GM21526 (cell line): ENCODE results near the gene AKR1A1.
"Not testable (repeated sequence)": the region's sequence is repeated elsewhere in the genome, so short reads cannot be mapped to it uniquely, and the experiment has no call there.

Source experiments
- ATAC-seq: cut with Tn5 transposase; IDR thresholded peaks from one replicate; pipeline ENCODE4 v1.9.1; 2021; ENCODE audit warnings: moderate library complexity; ENCODE audit not compliant: unreplicated experiment, low FRiP score

The AKR1A1 gene

DNA sequence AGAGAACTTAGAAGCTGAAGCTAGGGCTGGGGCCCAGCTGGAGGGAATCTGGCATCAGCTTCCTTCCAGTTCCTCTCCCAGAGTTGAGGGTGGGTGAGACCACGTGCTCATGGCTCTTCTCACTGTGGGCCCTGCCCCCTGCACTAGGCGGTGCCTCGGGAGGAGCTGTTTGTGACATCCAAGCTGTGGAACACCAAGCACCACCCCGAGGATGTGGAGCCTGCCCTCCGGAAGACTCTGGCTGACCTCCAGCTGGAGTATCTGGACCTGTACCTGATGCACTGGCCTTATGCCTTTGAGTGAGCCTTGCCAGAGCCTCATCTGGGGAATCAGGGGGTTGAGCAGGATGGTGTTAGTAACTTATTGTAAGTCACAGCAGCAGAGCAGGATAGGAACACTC is 16.1 kb downstream of the AKR1A1 start:
- no peak for ATAC-seq

DNA sequence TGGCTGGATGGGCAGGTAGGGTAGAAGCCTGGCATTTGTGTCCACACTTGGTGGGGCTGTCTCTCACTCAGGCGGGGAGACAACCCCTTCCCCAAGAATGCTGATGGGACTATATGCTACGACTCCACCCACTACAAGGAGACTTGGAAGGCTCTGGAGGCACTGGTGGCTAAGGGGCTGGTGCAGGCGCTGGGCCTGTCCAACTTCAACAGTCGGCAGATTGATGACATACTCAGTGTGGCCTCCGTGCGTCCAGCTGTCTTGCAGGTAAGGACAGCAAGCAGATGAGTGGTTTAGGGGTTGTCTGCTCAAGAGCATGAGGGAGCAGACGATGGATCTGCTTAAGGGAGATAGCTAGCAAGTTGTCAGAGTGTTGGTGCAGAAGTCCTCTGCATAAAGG is 17.3 kb downstream of the AKR1A1 start:
- ATAC-seq: no peak

DNA sequence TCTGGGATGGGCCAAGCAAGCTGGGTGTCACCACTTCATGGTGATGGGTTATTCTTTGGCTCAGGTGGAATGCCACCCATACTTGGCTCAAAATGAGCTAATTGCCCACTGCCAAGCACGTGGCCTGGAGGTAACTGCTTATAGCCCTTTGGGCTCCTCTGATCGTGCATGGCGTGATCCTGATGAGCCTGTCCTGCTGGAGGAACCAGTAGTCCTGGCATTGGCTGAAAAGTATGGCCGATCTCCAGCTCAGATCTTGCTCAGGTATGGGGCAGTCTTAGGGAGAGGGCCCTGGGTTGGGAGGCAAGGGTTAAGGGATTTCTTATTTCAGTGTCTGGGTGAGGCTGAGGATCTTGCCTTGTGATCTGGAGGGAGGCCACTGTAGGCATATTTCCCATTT is 17.8 kb downstream of the AKR1A1 start:
- ATAC-seq: no peak

DNA sequence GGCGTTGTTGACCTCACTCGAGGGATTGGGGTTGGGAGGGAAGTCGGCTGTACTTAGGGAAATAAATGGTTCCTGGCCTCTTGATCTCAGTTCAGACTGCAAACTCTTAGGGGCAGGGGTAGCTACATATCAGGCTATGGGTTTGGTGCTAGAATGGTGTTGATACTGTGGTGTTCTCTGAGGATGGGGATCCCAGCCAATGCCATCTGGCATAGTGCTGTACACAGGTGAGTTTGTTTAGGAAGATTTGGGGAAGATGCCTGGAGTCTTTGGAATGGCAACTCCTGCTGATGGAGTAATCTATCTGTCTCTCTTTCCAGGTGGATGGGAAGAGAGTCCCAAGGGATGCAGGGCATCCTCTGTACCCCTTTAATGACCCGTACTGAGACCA is 18.9 kb downstream of the AKR1A1 start:
- ATAC-seq: no peak

DNA sequence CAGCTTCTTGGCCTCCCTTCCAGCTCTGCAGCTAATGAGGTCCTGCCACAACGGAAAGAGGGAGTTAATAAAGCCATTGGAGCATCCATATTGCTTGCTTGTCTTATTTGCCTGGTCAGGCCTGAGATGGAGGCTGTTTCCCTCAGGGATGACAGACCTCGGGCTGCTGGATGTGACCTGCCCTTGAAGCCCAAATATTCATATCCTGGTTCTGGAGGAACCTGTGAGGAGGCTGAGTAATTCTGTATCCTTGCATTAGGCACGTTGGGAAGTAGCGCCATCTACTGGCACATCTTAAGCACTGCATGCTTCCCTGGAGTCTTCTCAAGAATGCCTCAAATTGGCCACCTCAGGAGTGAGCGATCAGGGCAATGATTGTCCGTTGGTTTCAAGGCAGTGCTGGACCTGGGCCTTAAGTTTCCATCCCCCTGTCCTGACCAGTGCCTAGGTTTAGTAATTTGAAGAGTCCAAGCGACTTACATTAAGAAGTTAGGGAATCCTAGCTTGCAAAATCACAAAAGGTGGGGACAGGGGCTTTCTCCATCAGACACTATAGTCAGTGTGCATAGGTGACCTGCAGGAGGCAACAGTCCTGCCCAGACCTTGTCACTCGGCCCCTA is 19.4 kb downstream of the AKR1A1 start:
- no peak for ATAC-seq

GRCh38 chr1:45570631-45571030 is 20.0 kb downstream of the AKR1A1 start:
- no peak for ATAC-seq

GRCh38 chr1:45573231-45573804 is 22.7 kb downstream of the AKR1A1 start:
- ATAC-seq: no peak

GRCh38 chr1:45574105-45574626 is 23.5 kb downstream of the AKR1A1 start:
- no peak for ATAC-seq

DNA sequence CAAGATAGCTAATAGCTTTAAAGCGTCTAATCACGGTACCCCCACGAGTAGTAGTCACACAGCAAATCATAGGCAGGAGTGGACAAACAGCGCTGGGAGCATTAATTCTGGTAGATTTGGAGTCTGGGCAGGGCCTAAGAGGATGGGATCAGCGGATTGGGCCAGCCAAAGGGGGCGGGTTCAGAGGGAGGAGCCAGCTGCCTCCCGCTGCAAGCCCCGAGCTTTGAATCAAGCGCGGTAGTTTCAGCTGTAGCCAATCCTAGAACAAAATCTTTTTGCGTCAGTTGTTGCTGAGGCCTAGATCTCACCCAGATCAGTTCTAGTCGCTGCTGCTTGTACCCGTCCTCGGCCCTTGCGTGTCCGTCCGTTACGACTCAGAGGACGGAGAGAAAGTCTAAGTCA is 32.6 kb downstream of the AKR1A1 start:
- ATAC-seq: peak; percentile 65

DNA sequence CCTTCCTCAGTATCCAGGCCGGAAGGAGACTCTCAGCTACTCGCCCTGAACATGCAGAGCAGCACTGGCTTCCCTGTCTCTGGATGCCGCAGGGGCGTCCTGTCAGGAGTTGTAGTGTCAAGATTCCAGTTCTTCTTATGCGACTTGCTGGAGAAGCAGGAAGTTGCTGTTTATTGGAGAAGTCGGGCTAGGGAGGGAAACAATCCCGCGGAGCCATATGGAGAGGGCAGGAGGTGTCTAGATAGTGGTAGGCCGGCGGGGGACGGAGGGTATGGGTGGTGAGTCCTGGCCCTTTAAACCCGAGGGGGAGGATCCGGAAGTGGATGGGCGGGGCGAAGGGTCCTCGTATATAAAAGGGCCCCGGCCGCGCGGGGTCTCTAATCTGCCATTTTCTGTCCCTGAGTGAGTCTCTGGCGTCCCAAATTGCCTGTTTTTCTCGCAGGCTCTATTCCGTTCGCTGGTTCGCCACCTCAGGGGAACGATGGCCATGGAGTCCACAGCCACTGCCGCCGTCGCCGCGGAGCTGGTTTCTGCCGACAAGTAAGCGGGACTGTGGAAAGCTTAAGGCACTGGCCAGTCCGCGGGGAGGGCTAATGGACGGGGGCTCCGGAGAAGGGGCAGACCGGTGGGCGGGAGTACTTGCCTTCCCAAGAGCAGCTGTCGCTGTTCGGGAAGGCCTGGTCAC is 33.2 kb downstream of the AKR1A1 start, which contains the start of gene NASP:
NASP (plus strand) TSS at position 376 of the 685 bp plus-strand sequence; CDS start at position 482, 106 bp downstream.
- ATAC-seq: peak; percentile 48

DNA sequence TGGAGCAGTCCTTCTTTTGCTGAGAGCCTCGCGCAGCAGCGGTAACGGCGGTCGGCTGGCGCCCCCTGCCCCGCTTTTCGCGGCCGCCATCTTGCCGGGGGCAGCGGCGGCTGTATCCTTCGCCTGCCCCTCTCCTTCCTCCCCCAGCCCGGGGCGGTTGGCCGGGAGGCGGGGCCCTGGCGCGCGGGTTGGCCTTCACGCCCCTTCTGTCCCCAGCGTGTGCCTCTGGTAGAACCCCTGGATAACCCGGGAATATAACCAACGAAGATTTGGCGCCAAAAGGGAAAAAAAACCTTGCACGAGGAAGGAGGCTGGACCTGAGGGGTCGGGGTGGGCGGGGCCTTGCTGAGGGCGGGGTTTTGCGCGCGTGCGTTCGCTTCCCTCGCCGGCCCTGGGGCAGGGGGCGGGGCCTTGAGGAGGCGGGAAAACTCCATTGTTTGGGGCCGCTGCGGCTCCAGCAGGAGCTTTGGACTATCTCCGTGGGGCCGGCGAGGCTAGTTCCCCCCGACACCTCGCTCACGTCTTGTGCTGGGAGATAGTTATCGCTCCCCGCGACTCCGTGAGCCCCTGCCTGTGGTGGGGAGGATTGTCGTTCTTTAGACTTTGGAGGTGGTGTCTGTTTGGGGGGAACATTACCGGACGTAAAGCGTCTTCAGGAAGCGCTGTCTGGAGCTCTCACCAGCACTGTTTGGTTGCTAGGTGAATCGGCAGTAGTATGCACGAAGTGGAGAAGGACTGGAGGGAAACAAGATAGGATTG is 33.9 kb downstream of the AKR1A1 start:
- peak; percentile 18 for ATAC-seq

DNA sequence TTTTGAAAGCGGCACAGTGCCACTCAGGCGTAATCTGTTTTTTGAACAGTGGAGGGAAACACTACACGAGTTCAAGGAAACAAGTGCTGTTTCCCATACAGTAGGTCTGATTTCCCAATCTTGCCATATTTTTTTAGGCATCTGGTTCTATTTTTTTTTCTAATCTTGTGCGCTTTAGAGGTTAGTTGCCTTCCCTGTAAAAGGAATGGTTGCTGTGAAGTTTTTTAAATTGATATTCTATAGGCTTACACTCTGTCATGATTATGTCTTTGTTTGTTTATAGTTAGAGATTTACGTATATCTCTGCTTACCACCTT is 34.4 kb downstream of the AKR1A1 start:
- ATAC-seq: no peak

DNA sequence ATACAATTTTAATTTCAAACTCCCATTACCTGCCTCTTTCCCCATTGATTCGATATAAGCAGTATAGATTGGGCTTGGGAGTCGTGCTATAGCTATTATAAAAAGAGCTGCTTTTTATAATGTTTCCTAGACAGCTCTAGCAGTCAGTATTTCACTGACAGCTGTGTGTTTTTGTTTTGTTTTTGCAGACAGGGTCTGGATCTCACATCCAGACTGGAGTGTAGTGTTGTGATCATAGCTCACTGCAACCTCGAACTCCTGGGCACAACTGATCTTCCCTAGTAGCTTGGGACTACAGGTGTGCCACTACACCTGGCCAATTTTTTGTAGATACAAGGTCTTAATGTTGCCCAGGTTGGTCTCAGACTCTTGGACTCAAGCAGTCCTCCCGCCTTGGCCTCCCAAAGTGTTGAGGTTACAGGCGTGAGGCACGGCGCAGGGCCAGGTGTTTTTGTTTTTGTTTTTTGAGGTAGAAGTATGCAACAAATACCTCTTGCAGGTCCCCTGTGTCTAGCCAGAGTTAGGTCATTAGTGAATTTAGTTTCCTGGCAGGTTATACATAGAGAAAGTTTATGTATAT is 35.0 kb downstream of the AKR1A1 start:
- no peak for ATAC-seq

DNA sequence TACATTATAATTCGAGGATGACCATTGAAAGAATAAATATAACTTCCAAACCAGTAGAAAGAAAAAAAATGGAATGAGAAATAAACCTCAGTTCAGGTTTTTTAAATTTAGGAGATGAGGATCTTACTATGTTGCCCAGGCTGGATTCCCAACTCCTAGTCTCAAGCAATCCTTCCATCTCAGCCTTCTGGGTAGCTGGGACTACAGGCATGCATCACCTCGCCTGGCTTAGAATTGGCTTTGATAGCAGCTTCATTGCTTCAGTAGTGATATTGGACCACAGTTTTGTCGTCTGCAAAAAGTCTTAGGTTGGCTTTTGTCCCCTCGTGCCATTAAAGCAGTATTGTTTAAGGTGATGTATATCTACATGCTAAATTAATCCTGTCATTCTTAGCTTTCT is 36.1 kb downstream of the AKR1A1 start:
- no peak for ATAC-seq

DNA sequence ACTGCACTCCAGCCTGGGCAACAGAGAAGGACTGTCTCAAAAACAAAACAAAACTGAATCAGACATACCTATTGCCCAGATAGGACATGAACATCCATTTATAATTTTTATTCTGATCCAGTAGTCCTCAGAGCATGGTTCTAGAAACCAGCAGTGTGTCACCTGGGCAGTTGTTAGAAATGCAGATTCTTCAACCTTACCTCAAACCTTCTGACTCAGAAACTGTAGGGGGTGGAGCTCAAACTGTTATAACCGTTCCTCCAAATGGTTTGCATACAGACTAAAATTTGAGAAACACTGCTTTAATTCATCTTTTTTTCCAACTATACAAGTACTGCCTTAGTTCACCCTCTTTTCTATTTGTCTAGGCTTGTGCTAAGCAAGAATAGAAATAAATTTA is 39.2 kb downstream of the AKR1A1 start:
- no peak for ATAC-seq

- ATAC-seq: no peak
These were observed 43.8 kb downstream of the AKR1A1 start for GRCh38 chr1:45594412-45594811.

- ATAC-seq: not testable (repeated sequence)
These were observed 46.1 kb downstream of the AKR1A1 start for GRCh38 chr1:45596765-45597164.

DNA sequence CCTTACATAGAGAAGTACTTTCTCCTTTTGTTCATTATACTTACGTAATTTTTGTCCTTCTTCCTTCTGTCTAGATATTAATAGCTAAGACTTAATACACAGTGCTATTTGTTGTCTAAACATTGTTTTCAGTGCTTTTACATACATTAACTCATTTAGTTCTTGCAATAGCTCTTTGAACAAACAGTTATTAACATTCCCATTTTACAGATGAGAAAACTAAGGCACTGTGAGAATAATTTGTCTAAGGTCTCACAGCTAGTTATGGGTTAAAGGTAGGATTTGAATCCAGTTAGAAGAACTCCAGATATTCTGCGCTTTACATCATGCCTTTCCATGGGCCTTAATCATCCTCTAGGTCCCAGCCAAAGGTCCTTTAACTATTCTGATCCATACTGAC is 53.6 kb downstream of the AKR1A1 start:
- ATAC-seq: no peak

- no peak for ATAC-seq
These were observed 56.9 kb downstream of the AKR1A1 start for GRCh38 chr1:45607404-45608074.
